GM19238 (cell line): Measurements from ENCODE around the gene ARHGAP28.

Experiments used
- DNase-seq: peaks from one replicate; pipeline ENCODE4 v3.0.0; 2011; ENCODE audit warnings: low spot score; ENCODE audit not compliant: insufficient read length

Gene ARHGAP28

DNA sequence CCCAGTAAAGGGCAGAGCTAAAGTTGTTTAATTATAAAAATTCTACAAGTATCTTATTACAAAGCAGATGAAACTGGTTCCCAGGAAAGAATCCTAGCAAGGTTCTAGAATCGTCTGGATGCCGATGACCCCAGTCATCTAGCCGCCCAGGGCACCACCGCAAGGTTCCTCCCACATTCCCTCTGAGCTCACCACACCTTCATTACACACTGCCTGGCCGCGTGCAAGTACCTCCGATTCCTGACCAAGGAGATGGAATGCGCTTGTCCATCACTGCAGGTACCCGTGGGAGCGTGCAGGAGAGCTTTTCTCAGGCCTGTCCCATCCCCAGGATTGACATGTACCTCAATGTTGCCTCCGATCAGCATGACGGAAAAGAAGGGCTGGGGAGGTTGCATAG is 229.6 kb downstream of the ARHGAP28 start:
- DNase-seq, result no peak

GRCh38 chr18:6960124-6960523 is 230.6 kb downstream of the ARHGAP28 start:
- DNase-seq, result no peak

- no peak for DNase-seq
Observed at GRCh38 chr18:6960656-6961055, 231.1 kb downstream of the ARHGAP28 start.

DNA sequence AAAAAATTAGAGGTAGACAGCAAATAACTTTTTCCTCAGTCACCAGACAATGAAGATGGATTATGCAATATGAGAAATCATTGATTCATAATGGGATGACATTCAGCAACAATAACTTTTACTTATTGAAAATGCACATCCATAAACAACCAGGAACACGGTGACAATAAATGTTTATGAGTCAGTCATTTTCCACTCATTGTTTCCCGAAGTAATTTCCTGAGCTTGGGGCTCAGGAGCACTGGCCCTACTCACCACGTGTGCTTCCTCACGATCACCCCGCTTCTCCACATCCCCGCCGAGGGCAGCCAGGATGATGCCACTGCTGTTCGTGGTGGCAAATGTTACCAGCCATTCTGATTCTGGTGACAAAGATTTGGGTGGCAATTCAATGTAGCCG is 231.8 kb downstream of the ARHGAP28 start:
- no peak for DNase-seq

DNA sequence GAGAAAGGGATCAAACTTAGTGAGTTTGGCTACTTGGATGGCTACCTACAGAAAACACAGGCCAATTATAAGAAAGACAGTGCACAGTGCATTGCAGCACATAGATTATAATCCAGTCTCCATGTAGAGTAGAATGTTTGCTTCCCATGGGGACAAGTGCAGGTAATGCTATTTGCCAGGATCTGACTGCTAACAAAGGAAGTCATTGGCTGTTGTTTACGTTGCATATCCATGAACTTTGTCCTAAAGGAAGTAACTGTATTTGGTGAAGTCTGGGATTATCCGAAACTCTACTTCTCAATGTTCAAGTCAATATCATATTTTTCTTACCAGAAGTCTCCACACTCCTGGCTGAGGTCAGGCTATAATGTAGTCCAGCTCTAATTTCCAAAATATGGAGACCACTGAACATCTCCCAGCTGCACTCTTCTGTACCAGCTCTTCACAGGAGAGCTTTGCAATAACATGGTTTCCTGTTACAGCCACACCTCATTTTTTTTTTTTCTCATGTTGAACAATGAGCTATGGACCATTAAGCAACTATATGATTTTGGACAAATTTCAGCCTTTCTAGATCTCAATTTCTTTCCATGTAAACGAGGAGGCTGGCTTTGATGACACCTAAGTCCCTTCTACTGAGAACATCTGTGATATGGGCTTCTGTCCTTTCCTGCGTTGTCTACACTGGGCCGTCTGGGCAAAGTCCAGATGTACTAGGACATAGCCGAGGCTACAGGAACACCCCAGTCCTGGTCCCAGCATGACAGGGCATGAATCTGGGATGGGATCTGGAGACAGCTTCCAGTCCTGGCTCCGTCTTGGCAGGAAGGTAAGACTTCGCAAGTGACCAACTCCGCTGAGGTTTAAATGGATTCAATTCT is 233.3 kb downstream of the ARHGAP28 start:
- no peak for DNase-seq

GRCh38 chr18:6963452-6964097 is 234.1 kb downstream of the ARHGAP28 start:
- DNase-seq, result no peak
